ENCODE results near the gene MRPS31. TPM values are rescaled to one million over a fixed set of nuclear protein-coding genes. Genes with fewer than 3 reads are reported as not detected.

The MRPS31 gene
- polyA plus RNA-seq, 1 donor (not counting 4 experiments of a cell fraction or from before 2014, with no cell fraction given), result 27.2 TPM

GRCh38 chr13:40818926-40819325 lies 47.9 kb upstream of the MRPS31 start:
- Histone ChIP-seq H2AFZ (ENCODE audit: control insufficient read depth, low read length) (no peak overlapping the region), H3K4me1 (ENCODE audit: control insufficient read depth, extremely low read depth, insufficient read depth, low read length) (no peaks in the 10 kb centered on the region), H3K4me3 (ENCODE audit: control insufficient read depth in 2 of 3, extremely low read depth in 1 of 3, insufficient read depth in 2 of 3, low read depth in 1 of 3, low read length in 3 of 3) (no peak overlapping the region), H3K79me2 (ENCODE audit: control insufficient read depth, insufficient read depth, low read length) (no peaks in the 10 kb centered on the region), H3K36me3 (ENCODE audit: control insufficient read depth in 2 of 2, extremely low read depth in 1 of 2, insufficient read depth in 2 of 2, low read length in 2 of 2) (peaks cover 0 to 1% of the 10 kb centered on the region in 2 experiments), H4K20me1 (ENCODE audit: control insufficient read depth, extremely low read depth, insufficient read depth, low read length) (no peaks in the 10 kb centered on the region), H3K9me3 (ENCODE audit: control insufficient read depth, low read depth, low read length) (no peaks in the 10 kb centered on the region), H3K27ac (ENCODE audit: control insufficient read depth, insufficient read depth, low read length) (no peak overlapping the region), H3K9me1 (ENCODE audit: control insufficient read depth, extremely low read depth, insufficient read depth, low read length) (no peaks in the 10 kb centered on the region), H3K27me3 (ENCODE audit: control insufficient read depth, extremely low read depth, insufficient read depth, low read length) (no peaks in the 10 kb centered on the region), H3K9ac (ENCODE audit: control insufficient read depth, extremely low read depth, insufficient read depth, low read length) (no peak overlapping the region), H3K4me2 (ENCODE audit: control insufficient read depth, extremely low read depth, insufficient read depth, low read depth, low read length) (no peak overlapping the region)
- DNase-seq (ENCODE audit: low read depth, low spot score) (no peak), FAIRE-seq (no peak)
- TF ChIP-seq, protein P1, sequence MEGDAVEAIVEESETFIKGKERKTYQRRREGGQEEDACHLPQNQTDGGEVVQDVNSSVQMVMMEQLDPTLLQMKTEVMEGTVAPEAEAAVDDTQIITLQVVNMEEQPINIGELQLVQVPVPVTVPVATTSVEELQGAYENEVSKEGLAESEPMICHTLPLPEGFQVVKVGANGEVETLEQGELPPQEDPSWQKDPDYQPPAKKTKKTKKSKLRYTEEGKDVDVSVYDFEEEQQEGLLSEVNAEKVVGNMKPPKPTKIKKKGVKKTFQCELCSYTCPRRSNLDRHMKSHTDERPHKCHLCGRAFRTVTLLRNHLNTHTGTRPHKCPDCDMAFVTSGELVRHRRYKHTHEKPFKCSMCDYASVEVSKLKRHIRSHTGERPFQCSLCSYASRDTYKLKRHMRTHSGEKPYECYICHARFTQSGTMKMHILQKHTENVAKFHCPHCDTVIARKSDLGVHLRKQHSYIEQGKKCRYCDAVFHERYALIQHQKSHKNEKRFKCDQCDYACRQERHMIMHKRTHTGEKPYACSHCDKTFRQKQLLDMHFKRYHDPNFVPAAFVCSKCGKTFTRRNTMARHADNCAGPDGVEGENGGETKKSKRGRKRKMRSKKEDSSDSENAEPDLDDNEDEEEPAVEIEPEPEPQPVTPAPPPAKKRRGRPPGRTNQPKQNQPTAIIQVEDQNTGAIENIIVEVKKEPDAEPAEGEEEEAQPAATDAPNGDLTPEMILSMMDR (optimal IDR thresholded peaks at IDR 0.05 in 1 of 3, IDR thresholded peaks at IDR 0.05 in 1 of 3, conservative IDR thresholded peaks at IDR 0.05 in 1 of 3; ENCODE audit: extremely low read depth in 1 of 3, insufficient read depth in 2 of 3, low read length in 3 of 3), result no peak
- TF ChIP-seq EZH2 (IDR thresholded peaks at IDR 0.05; ENCODE audit: low read length), result no peak
- dilution Hi-C loops (cut with MboI; ENCODE audit: extremely low pct_ligation_motif_present, low sequenced_read_pairs), result no loop called here

GRCh38 chr13:40814803-40815202 lies 43.8 kb upstream of the MRPS31 start:
- FAIRE-seq, result no peak
- dilution Hi-C loops (cut with MboI; ENCODE audit: extremely low pct_ligation_motif_present, low sequenced_read_pairs), result no loop called here
- peaks cover 0 to 3% of the 10 kb centered on the region in 2 experiments for H3K36me3 ChIP-seq (ENCODE audit: control insufficient read depth in 2 of 2, extremely low read depth in 1 of 2, insufficient read depth in 2 of 2, low read length in 2 of 2)

More at GRCh38 chr13:40814803-40815202, 43.8 kb upstream of the MRPS31 start:
- DNase-seq (ENCODE audit: low read depth, low spot score), result no peak
- Histone ChIP-seq H3K27me3 (ENCODE audit: control insufficient read depth, extremely low read depth, insufficient read depth, low read length) (no peaks in the 10 kb centered on the region), H2AFZ (ENCODE audit: control insufficient read depth, low read length) (no peak overlapping the region), H3K4me1 (ENCODE audit: control insufficient read depth, extremely low read depth, insufficient read depth, low read length) (no peaks in the 10 kb centered on the region), H3K79me2 (ENCODE audit: control insufficient read depth, insufficient read depth, low read length) (no peaks in the 10 kb centered on the region), H3K9me3 (ENCODE audit: control insufficient read depth, low read depth, low read length) (no peaks in the 10 kb centered on the region), H3K4me3 (ENCODE audit: control insufficient read depth in 2 of 3, extremely low read depth in 1 of 3, insufficient read depth in 2 of 3, low read depth in 1 of 3, low read length in 3 of 3) (no peak overlapping the region), H3K27ac (ENCODE audit: control insufficient read depth, insufficient read depth, low read length) (no peak overlapping the region), H3K4me2 (ENCODE audit: control insufficient read depth, extremely low read depth, insufficient read depth, low read depth, low read length) (no peak overlapping the region), H3K9me1 (ENCODE audit: control insufficient read depth, extremely low read depth, insufficient read depth, low read length) (no peaks in the 10 kb centered on the region), H4K20me1 (ENCODE audit: control insufficient read depth, extremely low read depth, insufficient read depth, low read length) (no peaks in the 10 kb centered on the region), H3K9ac (ENCODE audit: control insufficient read depth, extremely low read depth, insufficient read depth, low read length) (no peak overlapping the region)
- TF ChIP-seq, protein P1 (optimal IDR thresholded peaks at IDR 0.05 in 1 of 3, IDR thresholded peaks at IDR 0.05 in 1 of 3, conservative IDR thresholded peaks at IDR 0.05 in 1 of 3; ENCODE audit: extremely low read depth in 1 of 3, insufficient read depth in 2 of 3, low read length in 3 of 3), result no peak
- TF ChIP-seq EZH2 (IDR thresholded peaks at IDR 0.05; ENCODE audit: low read length), result no peak

Data from keratinocyte (primary cell).